GM19395 (cell line): Measurements from ENCODE around the gene TRIM71.
"Not testable (repeated sequence)": the region's sequence is repeated elsewhere in the genome, so short reads cannot be mapped to it uniquely, and the experiment has no call there.

Experiments
- ATAC-seq: cut with Tn5 transposase; IDR thresholded peaks from one replicate; pipeline ENCODE4 v1.9.1; 2021; ENCODE audit warnings: mild to moderate bottlenecking, moderate library complexity; ENCODE audit not compliant: unreplicated experiment

Gene TRIM71

GRCh38 chr3:32922078-32922477, 104.3 kb downstream of the TRIM71 start:
- no peak for ATAC-seq

- no peak for ATAC-seq
These were observed 112.4 kb downstream of the TRIM71 start for GRCh38 chr3:32930161-32930560.

GRCh38 chr3:32931273-32931672, 113.5 kb downstream of the TRIM71 start:
- not testable (repeated sequence) for ATAC-seq

- ATAC-seq, result no peak
These were observed 116.4 kb downstream of the TRIM71 start for GRCh38 chr3:32934150-32934742.

- no peak for ATAC-seq
These were observed 119.5 kb downstream of the TRIM71 start for GRCh38 chr3:32937331-32937730.

GRCh38 chr3:32939531-32940284, 121.9 kb downstream of the TRIM71 start:
- not testable (repeated sequence) for ATAC-seq

GRCh38 chr3:32940726-32941125, 122.9 kb downstream of the TRIM71 start:
- no peak for ATAC-seq

- ATAC-seq, result no peak
These were observed 127.3 kb downstream of the TRIM71 start for GRCh38 chr3:32945136-32945535.

GRCh38 chr3:32945598-32945997, 127.8 kb downstream of the TRIM71 start:
- ATAC-seq, result not testable (repeated sequence)

- ATAC-seq, result peak; percentile 30
These were observed 129.4 kb downstream of the TRIM71 start for GRCh38 chr3:32946973-32947788.
